Body of pancreas (tissue), 4 donors: ENCODE data around the gene BRD1. TPM values are rescaled to one million over a fixed set of nuclear protein-coding genes. Genes with fewer than 3 reads are reported as not detected.

Experiments
- ATAC-seq: fragments of 150-250 bp; one replicate; pipeline ENCODE4 v1.9.1; 2016
- DNase-seq, 4 donors: peaks; one replicate each; pipeline ENCODE4 v3.0.0-alpha.2; 2019
- H3K27ac ChIP-seq, 4 donors: fragments of 200-600 bp; sonication (generic); 1 replicate in 3 of 4; 2 replicates in 1 of 4; pipeline versions ENCODE4 v1.5.1 to v1.6.1; 2016 to 2019; ENCODE audit warnings: mild to moderate bottlenecking in 1 of 4, mixed read lengths in 1 of 4, moderate library complexity in 1 of 4
- H3K27me3 ChIP-seq, 2 donors: fragments of 200-600 bp; sonication (generic); one replicate each; pipeline ENCODE4 v1.6.0; 2016; ENCODE audit warnings: mild to moderate bottlenecking in 1 of 2
- H3K36me3 ChIP-seq, 2 donors: fragments of 200-600 bp; sonication (generic); replicated peaks in 1 of 2; 2 replicates each; pipeline ENCODE4 v1.5.1; 2016; ENCODE audit warnings: low read depth in 2 of 2; ENCODE audit not compliant: insufficient read depth in 1 of 2
- H3K4me1 ChIP-seq: fragments of 200-600 bp; sonication (generic); one replicate; pipeline ENCODE4 v1.6.0; 2016
- H3K4me3 ChIP-seq, 2 donors: fragments of 200-600 bp; sonication (generic); 1 replicate in 1 of 2; 2 replicates in 1 of 2; pipeline ENCODE4 v1.5.1; 2016 to 2019
- H3K9me3 ChIP-seq, 3 donors: fragments of 200-600 bp; sonication (generic); 1 replicate in 2 of 3; 2 replicates in 1 of 3; pipeline ENCODE4 v1.5.1; 2016
- CTCF ChIP-seq, 7 experiments: fragments of 450-650 bp in 4 of 7; fragments of 200-600 bp in 3 of 7; sonication (generic) in 3 of 7; IDR thresholded peaks; one replicate each; pipeline ENCODE4 v1.5.1; 2016 to 2019; ENCODE audit warnings: antibody characterized with exemption in 7 of 7
- POLR2A ChIP-seq, 3 donors: fragments of 450-650 bp; IDR thresholded peaks; one replicate each; pipeline ENCODE4 v1.6.1; 2016; ENCODE audit warnings: antibody characterized with exemption in 3 of 3, mild to moderate bottlenecking in 2 of 3
- WGBS, 2 donors: methylation state at CpG; one replicate each; pipeline ENCODE4 v1.1.5; 2017; 5-methylcytosine and 5-hydroxymethylcytosine counted together
- intact Hi-C: fragments of 100-400 bp; cut with DNase I; formaldehyde crosslinking; loops from one replicate; pipeline ENCODE4 v1.15.1; 2023
- total RNA-seq, 2 donors: library from RNA; depleted of rRNA; stranded (reverse); fragments of >200 nt; gene quantifications; one replicate each; pipeline ENCODE4 v1.1.0, GENCODE V29; 2016

The BRD1 gene
- total RNA-seq, 2 donors from 2014 or later: 21.8 to 36.9 TPM

- H3K4me1 ChIP-seq: peaks cover 52% of the 10 kb centered on the region
- ATAC-seq: no peak
- no peaks in the 10 kb centered on the region for H3K9me3 ChIP-seq
- DNase-seq: no peak
- H3K36me3 ChIP-seq: peaks cover 0 to 10% of the 10 kb centered on the region in 2 donors
- peak overlapping the region; percentile 35 to 67 for H3K4me3 ChIP-seq
- TF ChIP-seq CTCF (IDR thresholded peaks at IDR 0.05): no peak
- peak in 1 of 3 donors; percentile 11 for TF ChIP-seq POLR2A (IDR thresholded peaks at IDR 0.05)
- 18 to 20% methylated on average over 17 to 31 of the region's 31 CpGs for WGBS, 2 donors
- intact Hi-C loops: no loop called here
- H3K27me3 ChIP-seq: no peaks in the 10 kb centered on the region
- peak overlapping the region in 3 of 4 donors; percentile 86 to 93 (median 89) for H3K27ac ChIP-seq
These were observed 1.6 kb downstream of the BRD1 start for GRCh38 chr22:49825944-49826602.

- TF ChIP-seq CTCF (IDR thresholded peaks at IDR 0.05) (no peak), POLR2A (IDR thresholded peaks at IDR 0.05) (no peak)
- peaks cover 58% of the 10 kb centered on the region for H3K4me1 ChIP-seq
- no peaks in the 10 kb centered on the region for H3K27me3 ChIP-seq
- no peaks in the 10 kb centered on the region for H3K9me3 ChIP-seq
- WGBS, 2 donors: 61% methylated on average over 10 of the region's 10 CpGs; no CpG with 5 or more reads in 1 of the 2 donors
- ATAC-seq (no peak), DNase-seq (no peak)
- H3K36me3 ChIP-seq: peaks cover 0 to 10% of the 10 kb centered on the region in 2 donors
- H3K27ac ChIP-seq: peak overlapping the region in 1 of 4 donors; percentile 93
- intact Hi-C loops: no loop called here
- no peak overlapping the region for H3K4me3 ChIP-seq
These were observed 2.2 kb downstream of the BRD1 start for GRCh38 chr22:49825436-49825835.

DNA sequence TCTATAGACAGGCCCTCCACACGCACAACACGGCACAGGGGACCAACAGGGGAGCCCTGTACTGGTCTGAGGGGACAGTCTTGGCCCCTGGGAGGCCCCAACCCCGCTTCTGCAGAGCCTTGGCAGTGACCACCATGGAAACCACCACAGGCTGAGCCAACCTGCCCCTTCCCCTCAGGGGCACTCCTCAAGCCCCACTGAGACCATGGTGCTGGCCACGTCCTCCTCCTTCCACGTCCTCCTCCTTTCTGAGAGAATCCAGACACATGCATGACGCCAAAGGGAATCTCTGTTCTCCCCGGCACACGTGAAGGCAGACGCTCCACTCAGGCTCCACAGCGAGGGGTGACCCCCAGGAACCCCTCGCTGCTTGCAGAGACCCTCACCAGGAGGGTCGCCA, 2.7 kb downstream of the BRD1 start:
- H3K9me3 ChIP-seq: no peaks in the 10 kb centered on the region
- DNase-seq (no peak), ATAC-seq (no peak)
- no peaks in the 10 kb centered on the region for H3K27me3 ChIP-seq
- no peak overlapping the region for H3K27ac ChIP-seq
- peaks cover 59% of the 10 kb centered on the region for H3K4me1 ChIP-seq
- TF ChIP-seq POLR2A (IDR thresholded peaks at IDR 0.05): no peak
- TF ChIP-seq CTCF (IDR thresholded peaks at IDR 0.05): no peak
- WGBS, 2 donors: 91 to 94% methylated on average over 8 to 12 of the region's 12 CpGs
- peaks cover 0 to 10% of the 10 kb centered on the region in 2 donors for H3K36me3 ChIP-seq
- H3K4me3 ChIP-seq: no peak overlapping the region
- intact Hi-C loops: no loop called here

DNA sequence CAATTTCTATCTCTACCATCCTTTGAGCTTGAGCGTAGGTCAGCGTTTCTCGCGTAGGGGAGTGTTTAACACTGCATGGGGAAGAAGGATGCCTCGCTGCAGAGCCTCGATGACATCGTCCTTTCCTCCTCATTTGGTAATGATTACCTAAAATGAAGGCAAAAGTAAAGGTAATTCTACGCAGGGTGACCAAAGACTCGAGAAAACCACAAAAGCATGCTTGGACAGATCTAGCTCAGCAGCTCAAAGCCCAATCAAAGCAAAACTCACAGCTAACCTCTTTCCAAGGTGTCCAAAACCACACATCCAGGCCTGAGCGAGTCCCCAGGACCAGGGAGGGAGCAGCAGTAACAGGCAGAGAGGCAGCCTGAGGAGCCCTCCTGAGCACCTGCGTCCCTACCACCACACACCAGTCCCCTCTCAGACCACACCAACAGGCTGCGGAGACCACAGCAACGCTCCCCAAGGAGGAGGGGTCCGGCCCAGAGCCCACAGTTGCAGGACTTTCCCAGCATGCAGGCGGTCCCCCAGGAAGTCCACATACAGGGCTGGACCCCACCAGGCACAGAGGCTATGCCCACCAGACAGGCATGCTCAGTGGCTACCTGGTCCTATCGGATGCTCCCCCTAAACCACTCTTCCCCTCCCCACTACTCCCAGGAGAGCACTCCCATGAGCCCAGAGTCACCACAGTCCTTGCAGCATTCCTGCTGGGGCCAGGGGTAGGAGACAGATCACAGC, 3.3 kb downstream of the BRD1 start:
- no peak for TF ChIP-seq POLR2A (IDR thresholded peaks at IDR 0.05)
- no peak for TF ChIP-seq CTCF (IDR thresholded peaks at IDR 0.05)
- intact Hi-C loops: no loop called here
- H3K27ac ChIP-seq: no peak overlapping the region
- 73% methylated on average over 10 to 16 of the region's 16 CpGs for WGBS, 2 donors
- no peaks in the 10 kb centered on the region for H3K9me3 ChIP-seq
- DNase-seq (no peak), ATAC-seq (no peak)
- no peak overlapping the region for H3K4me3 ChIP-seq
- H3K4me1 ChIP-seq: peaks cover 59% of the 10 kb centered on the region
- no peaks in the 10 kb centered on the region for H3K27me3 ChIP-seq
- peaks cover 0 to 10% of the 10 kb centered on the region in 2 donors for H3K36me3 ChIP-seq
